Panc1 (cell line): ENCODE measurements around the gene KNDC1. TPM values are rescaled to one million over a fixed set of nuclear protein-coding genes. Genes with fewer than 3 reads are reported as not detected.
A peak's percentile ranks its signal among the peaks of the same experiment; 100 is the strongest.

Source experiments
- ATAC-seq: fragments of 200-7000 bp; cut with Tn5 transposase; 2 replicates; pipeline ENCODE4 v1.9.1; 2020; ENCODE audit warnings: mild to moderate bottlenecking, moderate library complexity
- BruUV-seq: library from RNA; stranded (reverse); fragments of 400-500 nt; replicated peaks from 2 replicates; lab custom pipeline; 2021; lab: Mats Ljungman, UMichigan
- CTCF ChIA-PET: fragments of 300-600 bp; sonication (Branson Sonifier 250); formaldehyde crosslinking; loops from one replicate; lab custom pipeline; 2022; ENCODE audit warnings: antibody characterized with exemption; lab: Charles Lee
- POLR2A ChIA-PET: fragments of 300-600 bp; sonication (Branson Sonifier 250); formaldehyde crosslinking; loops from one replicate; lab custom pipeline; 2022; ENCODE audit warnings: antibody characterized with exemption; lab: Charles Lee
- DNase-seq: peaks from one replicate; pipeline ENCODE4 v3.0.0-alpha.2; 2010; ENCODE audit warnings: low read depth, low spot score
- H3K27ac ChIP-seq: 2 replicates; pipeline ENCODE4 v1.5.1; 2011; ENCODE audit warnings: mild to moderate bottlenecking, low read length, inconsistent platforms
- H3K27me3 ChIP-seq: fragments of 200-500 bp; sonication (Bioruptor generic); 2 replicates; pipeline ENCODE4 v1.6.0; 2014; ENCODE audit warnings: low read length, inconsistent platforms; ENCODE audit not compliant: control insufficient read depth, insufficient read depth
- H3K36me3 ChIP-seq: fragments of 200-500 bp; sonication (Bioruptor generic); 2 replicates; pipeline ENCODE4 v1.5.1; 2014; ENCODE audit warnings: inconsistent platforms, mild to moderate bottlenecking, low read length, moderate library complexity; ENCODE audit not compliant: control insufficient read depth, insufficient read depth
- H3K4me1 ChIP-seq: 2 replicates; pipeline ENCODE4 v1.5.1; 2011; ENCODE audit warnings: inconsistent platforms, mild to moderate bottlenecking, low read length, moderate library complexity; ENCODE audit not compliant: control insufficient read depth, insufficient read depth
- H3K4me3 ChIP-seq, 2 experiments: 2 replicates each; pipeline ENCODE4 v1.5.1; 2011 to 2012; ENCODE audit warnings: low read depth in 2 of 2, low read length in 2 of 2, mild to moderate bottlenecking in 2 of 2, inconsistent platforms in 1 of 2, moderate library complexity in 1 of 2
- H3K9me3 ChIP-seq: fragments of 200-500 bp; sonication (Bioruptor generic); 2 replicates; pipeline ENCODE4 v1.5.1; 2014; ENCODE audit warnings: low read depth, mild to moderate bottlenecking, inconsistent platforms, low read length, moderate library complexity; ENCODE audit not compliant: control insufficient read depth, insufficient read depth
- POLR2AphosphoS5 ChIP-seq: IDR thresholded peaks from 2 replicates; pipeline ENCODE4 v1.6.1; 2012; ENCODE audit warnings: mild to moderate bottlenecking, low read depth, low read length, moderate library complexity
- SIN3A ChIP-seq: IDR thresholded peaks from 2 replicates; pipeline ENCODE4 v1.6.1; 2012; ENCODE audit warnings: low read depth, mild to moderate bottlenecking, low read length, moderate library complexity, borderline replicate concordance; ENCODE audit not compliant: insufficient read depth
- TCF7L2 ChIP-seq: IDR thresholded peaks from 2 replicates; pipeline ENCODE4 v1.6.1; 2011; ENCODE audit warnings: mild to moderate bottlenecking, low read depth, low read length, inconsistent platforms
- in situ Hi-C: cut with HindIII; loops from 2 replicates; pipeline ENCODE4 v1.10.0; 2016; ENCODE audit warnings: low sequenced_read_pairs, low pct_unique_long_range_greater_than_20kb
- intact Hi-C: fragments of 100-400 bp; cut with micrococcal nuclease; formaldehyde crosslinking; loops from one replicate; pipeline ENCODE4 v1.10.0; 2022; ENCODE audit not compliant: unreplicated experiment
- total RNA-seq: library from RNA; stranded (reverse); gene quantifications from one replicate; pipeline ENCODE4 v1.2.1, GENCODE V29; 2021; ENCODE audit not compliant: unreplicated experiment
- TF ChIP-seq, protein P1 (sequence below): fragments of 450-650 bp; IDR thresholded peaks from 2 replicates; pipeline ENCODE4 v1.5.1; 2017; ENCODE audit warnings: mild to moderate bottlenecking
- TF ChIP-seq, protein P2 (sequence below), 2 experiments: IDR thresholded peaks; 2 replicates each; pipeline ENCODE4 v1.6.1; 2011 to 2012; ENCODE audit warnings: low read depth in 2 of 2, control low read depth in 1 of 2, low read length in 1 of 2, mild to moderate bottlenecking in 1 of 2, moderate library complexity in 1 of 2; ENCODE audit not compliant: insufficient read depth in 1 of 2

The KNDC1 gene
- total RNA-seq, 1 experiment from 2014 or later: 2.6 TPM

DNA sequence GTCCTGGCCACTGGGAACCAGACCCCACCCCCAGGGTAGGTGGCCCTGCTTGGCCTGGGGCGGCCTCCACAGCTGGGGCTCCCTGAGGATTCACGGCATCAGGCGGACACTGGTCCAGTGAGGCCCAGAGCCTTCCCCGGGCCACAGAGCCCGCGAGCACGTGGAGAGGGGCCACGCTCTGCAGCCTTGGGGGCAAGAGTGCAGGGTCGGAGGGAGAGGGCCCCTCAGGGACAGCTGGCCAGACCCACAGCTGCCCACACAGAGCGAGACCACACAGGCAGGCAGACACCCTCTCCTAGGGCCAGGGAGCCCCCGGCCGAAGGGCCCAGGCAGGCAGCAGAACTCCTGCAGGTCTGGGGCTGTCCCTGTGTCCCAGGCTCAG is 88.3 kb downstream of the KNDC1 start:
- H3K4me1 ChIP-seq: no peaks in the 10 kb centered on the region
- no peaks in the 10 kb centered on the region for H3K36me3 ChIP-seq
- BruUV-seq: no TSS peak
- TF ChIP-seq POLR2AphosphoS5 (no peak), TCF7L2 (no peak), SIN3A (no peak)
- TF ChIP-seq, protein P1, sequence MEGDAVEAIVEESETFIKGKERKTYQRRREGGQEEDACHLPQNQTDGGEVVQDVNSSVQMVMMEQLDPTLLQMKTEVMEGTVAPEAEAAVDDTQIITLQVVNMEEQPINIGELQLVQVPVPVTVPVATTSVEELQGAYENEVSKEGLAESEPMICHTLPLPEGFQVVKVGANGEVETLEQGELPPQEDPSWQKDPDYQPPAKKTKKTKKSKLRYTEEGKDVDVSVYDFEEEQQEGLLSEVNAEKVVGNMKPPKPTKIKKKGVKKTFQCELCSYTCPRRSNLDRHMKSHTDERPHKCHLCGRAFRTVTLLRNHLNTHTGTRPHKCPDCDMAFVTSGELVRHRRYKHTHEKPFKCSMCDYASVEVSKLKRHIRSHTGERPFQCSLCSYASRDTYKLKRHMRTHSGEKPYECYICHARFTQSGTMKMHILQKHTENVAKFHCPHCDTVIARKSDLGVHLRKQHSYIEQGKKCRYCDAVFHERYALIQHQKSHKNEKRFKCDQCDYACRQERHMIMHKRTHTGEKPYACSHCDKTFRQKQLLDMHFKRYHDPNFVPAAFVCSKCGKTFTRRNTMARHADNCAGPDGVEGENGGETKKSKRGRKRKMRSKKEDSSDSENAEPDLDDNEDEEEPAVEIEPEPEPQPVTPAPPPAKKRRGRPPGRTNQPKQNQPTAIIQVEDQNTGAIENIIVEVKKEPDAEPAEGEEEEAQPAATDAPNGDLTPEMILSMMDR: no peak
- TF ChIP-seq, protein P2, sequence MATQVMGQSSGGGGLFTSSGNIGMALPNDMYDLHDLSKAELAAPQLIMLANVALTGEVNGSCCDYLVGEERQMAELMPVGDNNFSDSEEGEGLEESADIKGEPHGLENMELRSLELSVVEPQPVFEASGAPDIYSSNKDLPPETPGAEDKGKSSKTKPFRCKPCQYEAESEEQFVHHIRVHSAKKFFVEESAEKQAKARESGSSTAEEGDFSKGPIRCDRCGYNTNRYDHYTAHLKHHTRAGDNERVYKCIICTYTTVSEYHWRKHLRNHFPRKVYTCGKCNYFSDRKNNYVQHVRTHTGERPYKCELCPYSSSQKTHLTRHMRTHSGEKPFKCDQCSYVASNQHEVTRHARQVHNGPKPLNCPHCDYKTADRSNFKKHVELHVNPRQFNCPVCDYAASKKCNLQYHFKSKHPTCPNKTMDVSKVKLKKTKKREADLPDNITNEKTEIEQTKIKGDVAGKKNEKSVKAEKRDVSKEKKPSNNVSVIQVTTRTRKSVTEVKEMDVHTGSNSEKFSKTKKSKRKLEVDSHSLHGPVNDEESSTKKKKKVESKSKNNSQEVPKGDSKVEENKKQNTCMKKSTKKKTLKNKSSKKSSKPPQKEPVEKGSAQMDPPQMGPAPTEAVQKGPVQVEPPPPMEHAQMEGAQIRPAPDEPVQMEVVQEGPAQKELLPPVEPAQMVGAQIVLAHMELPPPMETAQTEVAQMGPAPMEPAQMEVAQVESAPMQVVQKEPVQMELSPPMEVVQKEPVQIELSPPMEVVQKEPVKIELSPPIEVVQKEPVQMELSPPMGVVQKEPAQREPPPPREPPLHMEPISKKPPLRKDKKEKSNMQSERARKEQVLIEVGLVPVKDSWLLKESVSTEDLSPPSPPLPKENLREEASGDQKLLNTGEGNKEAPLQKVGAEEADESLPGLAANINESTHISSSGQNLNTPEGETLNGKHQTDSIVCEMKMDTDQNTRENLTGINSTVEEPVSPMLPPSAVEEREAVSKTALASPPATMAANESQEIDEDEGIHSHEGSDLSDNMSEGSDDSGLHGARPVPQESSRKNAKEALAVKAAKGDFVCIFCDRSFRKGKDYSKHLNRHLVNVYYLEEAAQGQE (IDR thresholded peaks at IDR 0.05; ENCODE audit: insufficient read depth in 1 of 2, low read depth in 2 of 2, low read length in 1 of 2): no peak
- ATAC-seq: peak; percentile 20; the same call in 1 of the 2 replicates
- H3K9me3 ChIP-seq: no peaks in the 10 kb centered on the region
- H3K27me3 ChIP-seq: no peaks in the 10 kb centered on the region
- in situ Hi-C loops (no loop called here), intact Hi-C loops (no loop called here)
- CTCF ChIA-PET: interaction anchor here (1.9 kb wide), 1 partner anchor 9 kb away, joined by 13 read pairs; no protein-coding TSS in a partner anchor
- H3K27ac ChIP-seq: no peak overlapping the region
- no peak for DNase-seq
- no peak overlapping the region for H3K4me3 ChIP-seq
- POLR2A ChIA-PET: no interaction called here

DNA sequence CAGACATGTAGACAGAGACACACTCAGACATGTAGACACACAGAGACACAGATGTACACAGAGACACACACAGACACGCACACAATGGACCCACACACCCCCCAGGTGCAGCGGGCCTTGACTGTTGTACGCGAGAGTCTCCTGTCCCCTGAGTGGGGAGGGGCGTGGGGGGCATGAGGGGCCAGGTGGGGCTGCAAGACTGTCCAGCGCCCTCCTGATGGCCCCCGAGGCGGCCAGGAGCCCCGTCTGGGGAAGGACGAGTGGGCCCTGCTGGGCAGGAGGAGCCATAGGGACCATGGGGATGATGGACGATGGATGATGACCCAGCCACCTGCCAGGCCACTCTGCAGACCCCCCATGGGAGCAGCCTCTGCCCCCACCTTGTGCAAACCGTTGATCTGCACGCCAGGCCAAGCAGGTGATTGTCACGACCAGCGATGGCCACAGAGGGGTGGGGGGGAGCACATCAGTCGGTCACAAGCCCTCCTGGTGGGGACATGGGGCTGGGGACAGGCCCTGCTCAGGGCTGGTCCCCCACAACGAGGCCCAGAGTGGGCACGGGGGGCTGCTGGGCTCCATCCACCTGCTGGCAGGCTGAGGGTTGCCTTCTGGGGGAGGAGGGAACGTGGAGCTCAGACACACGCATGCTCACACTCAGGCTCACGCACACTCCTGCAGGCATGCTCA is 89.2 kb downstream of the KNDC1 start:
- Histone ChIP-seq H3K36me3 (no peaks in the 10 kb centered on the region), H3K4me1 (no peaks in the 10 kb centered on the region), H3K4me3 (no peak overlapping the region), H3K9me3 (no peaks in the 10 kb centered on the region), H3K27me3 (no peaks in the 10 kb centered on the region), H3K27ac (no peak overlapping the region)
- DNase-seq: no peak
- no peak for ATAC-seq
- POLR2A ChIA-PET: no interaction called here
- CTCF ChIA-PET: no interaction called here
- in situ Hi-C loops: no loop called here
- intact Hi-C loops: no loop called here
- BruUV-seq: no TSS peak
- TF ChIP-seq, protein P2 (IDR thresholded peaks at IDR 0.05; ENCODE audit: insufficient read depth in 1 of 2, low read depth in 2 of 2, low read length in 1 of 2): no peak
- no peak for TF ChIP-seq TCF7L2
- no peak for TF ChIP-seq SIN3A
- TF ChIP-seq, protein P1: no peak
- no peak for TF ChIP-seq POLR2AphosphoS5
